ENCODE measurements around the gene RTP1.

RTP1 gene

DNA sequence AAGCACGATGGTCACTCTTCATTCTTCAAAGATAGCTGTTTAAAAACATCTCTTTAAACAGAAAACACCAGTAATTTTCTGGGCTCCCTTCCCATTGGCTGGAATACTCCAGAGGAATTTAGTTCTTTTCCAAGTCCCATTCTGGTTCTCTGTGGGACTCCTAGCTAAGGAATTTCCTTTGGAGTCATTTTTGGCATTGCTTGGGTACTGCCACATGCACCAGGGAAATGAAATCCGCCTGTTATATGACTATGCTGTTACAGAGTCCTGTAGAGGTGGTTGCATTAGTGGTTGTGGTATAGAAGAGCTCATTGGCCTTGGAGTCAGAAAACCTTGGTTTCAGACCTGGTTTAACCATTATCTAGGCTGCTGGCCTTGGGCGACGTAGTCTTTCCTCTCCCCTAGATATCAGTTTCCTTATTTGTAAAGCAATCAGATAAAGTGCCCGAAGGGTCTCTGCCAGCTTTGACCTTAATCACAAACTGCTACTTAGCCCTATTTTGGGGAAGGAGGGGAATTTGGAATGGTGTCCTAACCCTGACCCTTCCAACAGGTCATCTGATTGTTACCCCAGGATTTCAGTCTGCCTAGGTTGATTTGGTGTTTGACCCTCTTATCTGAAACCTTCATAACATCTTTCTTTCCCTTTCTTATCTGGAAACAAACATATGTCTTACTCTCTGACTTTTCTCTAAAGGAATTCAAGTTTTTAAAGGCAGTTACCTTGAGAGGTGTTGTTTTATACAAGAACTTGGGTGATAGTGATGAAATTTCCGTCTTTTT lies 13.4 kb downstream of the RTP1 start:
- TF ChIP-seq, protein P1, sequence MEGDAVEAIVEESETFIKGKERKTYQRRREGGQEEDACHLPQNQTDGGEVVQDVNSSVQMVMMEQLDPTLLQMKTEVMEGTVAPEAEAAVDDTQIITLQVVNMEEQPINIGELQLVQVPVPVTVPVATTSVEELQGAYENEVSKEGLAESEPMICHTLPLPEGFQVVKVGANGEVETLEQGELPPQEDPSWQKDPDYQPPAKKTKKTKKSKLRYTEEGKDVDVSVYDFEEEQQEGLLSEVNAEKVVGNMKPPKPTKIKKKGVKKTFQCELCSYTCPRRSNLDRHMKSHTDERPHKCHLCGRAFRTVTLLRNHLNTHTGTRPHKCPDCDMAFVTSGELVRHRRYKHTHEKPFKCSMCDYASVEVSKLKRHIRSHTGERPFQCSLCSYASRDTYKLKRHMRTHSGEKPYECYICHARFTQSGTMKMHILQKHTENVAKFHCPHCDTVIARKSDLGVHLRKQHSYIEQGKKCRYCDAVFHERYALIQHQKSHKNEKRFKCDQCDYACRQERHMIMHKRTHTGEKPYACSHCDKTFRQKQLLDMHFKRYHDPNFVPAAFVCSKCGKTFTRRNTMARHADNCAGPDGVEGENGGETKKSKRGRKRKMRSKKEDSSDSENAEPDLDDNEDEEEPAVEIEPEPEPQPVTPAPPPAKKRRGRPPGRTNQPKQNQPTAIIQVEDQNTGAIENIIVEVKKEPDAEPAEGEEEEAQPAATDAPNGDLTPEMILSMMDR (IDR thresholded peaks at IDR 0.05; ENCODE audit: low read depth, low read length), result no peak
- DNase-seq (ENCODE audit: extremely low read depth, low read depth), result peak; percentile 57

DNA sequence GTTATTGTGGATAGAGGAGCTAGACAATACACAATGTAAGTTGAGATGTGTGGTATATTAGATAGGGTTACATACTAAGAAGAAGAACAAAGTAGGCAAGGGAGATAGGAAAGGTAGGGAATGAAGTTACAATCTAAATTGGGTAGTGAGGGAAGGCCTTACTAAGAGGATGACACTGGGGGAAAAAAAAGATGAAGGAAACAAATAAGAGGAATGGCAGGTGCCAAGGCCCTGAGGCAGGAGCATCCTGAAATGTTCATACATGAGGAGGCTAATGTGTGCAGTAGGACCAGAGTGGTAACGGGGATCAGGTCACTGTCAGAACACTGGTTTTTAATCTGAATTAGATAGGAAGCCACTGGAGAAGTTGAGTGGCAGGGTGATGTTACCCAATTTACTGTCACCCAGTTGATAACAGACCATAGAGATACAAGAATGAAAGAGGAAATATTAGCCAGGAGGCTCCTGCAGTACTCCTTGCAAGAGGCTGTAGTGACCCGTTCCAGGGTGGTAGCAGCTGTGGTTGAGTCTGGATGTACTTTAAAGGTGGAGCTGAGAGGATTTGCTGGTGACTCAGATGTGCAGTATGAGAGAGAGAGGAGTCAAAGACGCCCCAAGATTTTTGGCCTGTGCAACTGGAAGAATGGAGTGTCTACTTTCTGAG lies 14.4 kb downstream of the RTP1 start:
- TF ChIP-seq, protein P1 (IDR thresholded peaks at IDR 0.05; ENCODE audit: low read depth, low read length), result no peak
- DNase-seq (ENCODE audit: extremely low read depth, low read depth), result no peak

DNA sequence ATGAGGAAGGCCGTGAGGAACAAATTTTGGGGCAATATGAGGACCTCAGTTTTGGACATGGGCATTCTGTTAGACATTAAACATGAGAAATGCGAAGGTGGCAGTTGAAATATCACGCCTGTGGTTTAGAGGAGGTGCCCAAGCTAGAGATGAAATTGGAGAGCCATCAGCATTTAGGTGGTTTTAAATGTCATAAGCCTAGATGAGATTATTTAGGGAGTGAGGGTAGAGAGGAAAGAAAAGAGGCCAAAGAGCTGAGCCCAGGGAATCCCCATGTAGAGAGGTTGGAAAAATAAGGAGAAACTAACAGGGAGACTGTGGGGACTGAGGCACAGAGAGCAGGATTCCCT lies 14.9 kb downstream of the RTP1 start:
- no peak for DNase-seq (ENCODE audit: extremely low read depth, low read depth)
- TF ChIP-seq, protein P1 (IDR thresholded peaks at IDR 0.05; ENCODE audit: low read depth, low read length), result no peak

DNA sequence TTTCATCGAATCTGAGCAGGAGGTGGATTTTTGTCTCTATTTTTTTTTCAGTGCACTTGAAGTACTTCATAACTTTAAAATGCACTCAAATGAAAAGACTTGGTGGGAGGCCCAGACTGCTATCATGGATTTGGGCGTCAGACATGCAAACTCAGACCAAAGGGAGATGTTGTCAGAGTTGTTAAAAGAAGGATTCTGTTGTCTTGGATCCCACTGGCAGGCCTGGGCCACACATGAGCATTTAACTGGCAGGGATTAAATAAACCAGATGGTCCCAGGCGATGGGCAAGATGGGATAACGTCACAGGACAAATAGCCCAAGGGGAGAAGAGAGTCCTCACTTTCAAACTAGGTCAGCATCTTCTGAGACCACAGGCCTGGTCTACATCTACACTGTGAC lies 15.4 kb downstream of the RTP1 start:
- TF ChIP-seq, protein P1 (IDR thresholded peaks at IDR 0.05; ENCODE audit: low read depth, low read length), result no peak
- no peak for DNase-seq (ENCODE audit: extremely low read depth, low read depth)

DNA sequence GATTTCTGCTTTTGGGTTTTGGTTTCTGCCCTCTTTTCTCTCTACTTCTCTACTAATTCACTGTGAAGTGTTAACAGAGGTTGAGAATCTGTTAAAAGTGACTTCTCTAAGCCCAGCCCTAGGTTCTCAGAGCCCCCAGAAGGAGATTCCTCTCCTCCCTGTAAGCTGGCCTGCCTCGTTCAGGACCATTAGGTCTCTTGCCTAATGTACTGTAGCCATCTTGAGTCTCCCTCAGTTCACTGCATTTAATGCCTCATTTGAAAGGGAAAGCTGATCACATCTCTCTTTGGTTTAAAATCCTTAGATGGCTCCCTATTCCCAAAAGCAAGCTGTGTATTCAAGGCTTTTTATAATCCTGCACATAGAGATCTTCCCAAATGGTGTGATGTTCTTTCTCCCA lies 16.3 kb downstream of the RTP1 start:
- DNase-seq (ENCODE audit: extremely low read depth, low read depth), result no peak
- TF ChIP-seq, protein P1 (IDR thresholded peaks at IDR 0.05; ENCODE audit: low read depth, low read length), result no peak

DNA sequence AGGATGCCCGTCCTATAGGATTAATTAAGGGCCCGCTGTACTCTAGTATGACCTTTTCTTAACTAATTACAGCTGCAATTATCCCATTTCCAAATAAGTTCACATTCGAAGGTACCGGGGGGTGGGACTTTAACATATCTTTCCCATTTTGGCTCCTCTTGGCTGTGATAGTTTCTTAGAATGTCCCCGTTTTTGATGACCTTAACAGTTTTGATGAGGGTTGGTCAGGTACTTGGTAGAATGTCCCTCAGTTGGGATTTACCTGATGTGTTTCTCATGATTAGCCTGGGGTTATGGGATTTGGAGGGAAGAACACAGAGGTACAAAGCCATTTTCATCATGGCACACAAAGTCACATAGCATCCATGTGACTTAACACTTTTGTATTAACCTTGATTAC lies 18.2 kb downstream of the RTP1 start:
- TF ChIP-seq, protein P1 (IDR thresholded peaks at IDR 0.05; ENCODE audit: low read depth, low read length), result no peak
- no peak for DNase-seq (ENCODE audit: extremely low read depth, low read depth)

DNA sequence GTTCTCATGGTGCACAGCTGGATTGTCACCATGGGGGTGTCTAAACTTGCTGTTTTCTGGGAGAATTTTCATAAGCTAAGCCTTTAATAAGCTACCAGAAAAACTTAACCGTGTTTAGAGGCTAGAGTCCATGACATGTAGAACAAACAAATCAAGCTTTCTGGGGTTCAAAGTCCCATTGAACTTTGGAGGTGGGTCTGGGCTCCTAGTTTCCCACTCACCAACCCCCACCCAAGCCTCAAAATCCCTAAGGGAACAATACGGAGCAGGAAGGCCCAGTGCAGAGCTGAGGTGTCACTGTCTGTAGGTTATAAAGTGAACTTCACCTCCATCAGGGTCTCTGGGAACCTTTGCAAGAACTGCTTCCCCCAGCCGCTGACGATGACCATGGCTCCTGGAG lies 25.5 kb downstream of the RTP1 start:
- DNase-seq (ENCODE audit: extremely low read depth, low read depth), result no peak
- TF ChIP-seq, protein P1 (IDR thresholded peaks at IDR 0.05; ENCODE audit: low read depth, low read length), result no peak

Data from AG09319 (cell line).